GM12878 (cell line): ENCODE measurements around the gene THUMPD2.

Experiments
- ASH2L ChIP-seq: fragments of 300-600, 200-600 bp; sonication (generic); IDR thresholded peaks from 2 replicates; pipeline ENCODE4 v1.6.1; 2017; ENCODE audit warnings: low read depth, mild to moderate bottlenecking, borderline replicate concordance
- CEBPB ChIP-seq, 2 experiments: fragments of 150-350 bp in 1 of 2; IDR thresholded peaks; 2 replicates each; pipeline ENCODE4 v1.6.1; 2012 to 2014; ENCODE audit warnings: low read depth in 2 of 2, low read length in 2 of 2, borderline replicate concordance in 1 of 2, inconsistent platforms in 1 of 2
- CREB1 ChIP-seq: IDR thresholded peaks from 2 replicates; pipeline ENCODE4 v1.6.1; 2012; ENCODE audit warnings: low read depth, mild to moderate bottlenecking, inconsistent platforms
- ESRRA ChIP-seq: IDR thresholded peaks from 2 replicates; pipeline ENCODE4 v1.6.1; 2012; ENCODE audit warnings: mild to moderate bottlenecking, low read length, improper control_type of control experiment
- ETV6 ChIP-seq, 2 experiments: fragments of 450-650 bp in 1 of 2; IDR thresholded peaks in 1 of 2; conservative IDR thresholded peaks in 1 of 2; 2 replicates each; pipeline ENCODE4 v1.6.1; 2014; ENCODE audit warnings: antibody characterized with exemption in 1 of 2, borderline replicate concordance in 1 of 2, low read depth in 1 of 2, mild to moderate bottlenecking in 1 of 2, moderate library complexity in 1 of 2
- HCFC1 ChIP-seq: fragments of 150-350 bp; IDR thresholded peaks from 2 replicates; pipeline ENCODE4 v1.6.1; 2014; ENCODE audit warnings: low read length
- MEF2A ChIP-seq: IDR thresholded peaks from 2 replicates; pipeline ENCODE4 v1.6.1; 2011; ENCODE audit warnings: low read depth, mild to moderate bottlenecking, low read length, moderate library complexity; ENCODE audit not compliant: insufficient read depth
- POLR2A ChIP-seq: IDR thresholded peaks from 2 replicates; pipeline ENCODE4 v1.6.1; 2011; ENCODE audit warnings: low read depth, mild to moderate bottlenecking, low read length
- POLR2AphosphoS2 ChIP-seq: IDR thresholded peaks from 2 replicates; pipeline ENCODE4 v1.6.1; 2011; ENCODE audit warnings: low read depth, mild to moderate bottlenecking, low read length, improper control_type of control experiment, moderate library complexity
- POLR2AphosphoS5 ChIP-seq: IDR thresholded peaks from 2 replicates; pipeline ENCODE4 v1.6.1; 2011; ENCODE audit warnings: mild to moderate bottlenecking, low read length, inconsistent platforms
- YY1 ChIP-seq: IDR thresholded peaks from 2 replicates; pipeline ENCODE4 v1.6.1; 2011; ENCODE audit warnings: low read depth, mild to moderate bottlenecking, low read length
- TF ChIP-seq, protein P1 (sequence below), 3 experiments: IDR thresholded peaks in 2 of 3; conservative IDR thresholded peaks in 1 of 3; 2 replicates each; pipeline ENCODE4 v1.5.1; 2011; ENCODE audit warnings: low read depth in 3 of 3, low read length in 3 of 3, mild to moderate bottlenecking in 3 of 3, control low read depth in 2 of 3, moderate library complexity in 2 of 3, inconsistent platforms in 1 of 3, mixed read lengths in 1 of 3; ENCODE audit not compliant: control insufficient read depth in 2 of 3, insufficient read depth in 1 of 3; ENCODE audit errors: extremely low read depth in 1 of 3

DNA sequence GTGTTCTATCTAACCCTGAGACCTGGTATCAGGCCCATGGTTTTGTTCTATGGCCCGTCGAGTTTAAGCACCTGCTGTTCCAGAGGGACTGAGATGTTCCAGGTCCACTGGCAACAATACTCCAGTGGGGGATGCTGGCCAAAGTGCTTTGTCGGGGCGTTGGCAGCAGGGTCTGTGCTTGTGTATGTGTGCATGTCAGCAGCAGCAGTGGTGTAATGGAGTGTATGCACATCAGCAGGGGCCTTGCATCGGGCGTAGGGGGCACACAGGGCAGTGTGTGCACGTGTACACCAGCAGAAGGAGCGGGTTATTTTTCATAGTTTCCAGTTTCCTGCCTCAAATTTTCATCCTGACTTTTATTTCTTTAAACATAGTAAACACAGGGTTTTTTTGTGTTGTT, 37.8 kb upstream of the THUMPD2 start:
- TF ChIP-seq POLR2A (no peak), YY1 (no peak), CREB1 (no peak), ETV6 (conservative IDR thresholded peaks at IDR 0.05 in 1 of 2, IDR thresholded peaks at IDR 0.05 in 1 of 2; ENCODE audit: borderline replicate concordance in 1 of 2, low read depth in 1 of 2) (no peak), POLR2AphosphoS2 (no peak), ASH2L (no peak), ESRRA (no peak), POLR2AphosphoS5 (no peak), CEBPB (IDR thresholded peaks at IDR 0.05; ENCODE audit: borderline replicate concordance in 1 of 2, low read depth in 2 of 2, low read length in 2 of 2) (no peak), MEF2A (no peak), HCFC1 (no peak)
- TF ChIP-seq, protein P1, sequence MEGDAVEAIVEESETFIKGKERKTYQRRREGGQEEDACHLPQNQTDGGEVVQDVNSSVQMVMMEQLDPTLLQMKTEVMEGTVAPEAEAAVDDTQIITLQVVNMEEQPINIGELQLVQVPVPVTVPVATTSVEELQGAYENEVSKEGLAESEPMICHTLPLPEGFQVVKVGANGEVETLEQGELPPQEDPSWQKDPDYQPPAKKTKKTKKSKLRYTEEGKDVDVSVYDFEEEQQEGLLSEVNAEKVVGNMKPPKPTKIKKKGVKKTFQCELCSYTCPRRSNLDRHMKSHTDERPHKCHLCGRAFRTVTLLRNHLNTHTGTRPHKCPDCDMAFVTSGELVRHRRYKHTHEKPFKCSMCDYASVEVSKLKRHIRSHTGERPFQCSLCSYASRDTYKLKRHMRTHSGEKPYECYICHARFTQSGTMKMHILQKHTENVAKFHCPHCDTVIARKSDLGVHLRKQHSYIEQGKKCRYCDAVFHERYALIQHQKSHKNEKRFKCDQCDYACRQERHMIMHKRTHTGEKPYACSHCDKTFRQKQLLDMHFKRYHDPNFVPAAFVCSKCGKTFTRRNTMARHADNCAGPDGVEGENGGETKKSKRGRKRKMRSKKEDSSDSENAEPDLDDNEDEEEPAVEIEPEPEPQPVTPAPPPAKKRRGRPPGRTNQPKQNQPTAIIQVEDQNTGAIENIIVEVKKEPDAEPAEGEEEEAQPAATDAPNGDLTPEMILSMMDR (IDR thresholded peaks at IDR 0.05 in 2 of 3, conservative IDR thresholded peaks at IDR 0.05 in 1 of 3; ENCODE audit: control insufficient read depth in 2 of 3, extremely low read depth in 1 of 3, insufficient read depth in 1 of 3, low read depth in 3 of 3, low read length in 3 of 3): no peak
